MM.1S (cell line): ENCODE data around the gene PTPDC1.
"Not testable (repeated sequence)": the region's sequence is repeated elsewhere in the genome, so short reads cannot be mapped to it uniquely, and the experiment has no call there.

Source experiments
- DNase-seq: peaks from one replicate; pipeline ENCODE4 v3.0.0-alpha.2; 2015
- H2AFZ ChIP-seq: fragments of 300-600 bp; sonication (generic); 2 replicates; pipeline ENCODE4 v1.6.0; 2016; ENCODE audit warnings: antibody characterized with exemption, low read length
- H3F3A ChIP-seq: fragments of 300-600 bp; sonication (generic); 2 replicates; pipeline ENCODE4 v1.6.1; 2016; ENCODE audit warnings: mild to moderate bottlenecking, antibody characterized with exemption, low read length, moderate library complexity, mixed read lengths; ENCODE audit not compliant: insufficient read depth
- H3K27ac ChIP-seq: fragments of 300-600 bp; sonication (generic); 2 replicates; pipeline ENCODE4 v1.5.1; 2016; ENCODE audit warnings: mild to moderate bottlenecking, low read length
- H3K27me3 ChIP-seq: fragments of 300-600 bp; sonication (generic); replicated peaks from 2 replicates; pipeline ENCODE4 v1.6.0; 2016; ENCODE audit warnings: low read length; ENCODE audit not compliant: insufficient read depth
- H3K36me3 ChIP-seq: fragments of 300-600 bp; sonication (generic); replicated peaks from 2 replicates; pipeline ENCODE4 v1.6.1; 2016; ENCODE audit warnings: mild to moderate bottlenecking, low read length, mixed read lengths; ENCODE audit not compliant: insufficient read depth
- H3K4me1 ChIP-seq: fragments of 300-600 bp; sonication (generic); 2 replicates; pipeline ENCODE4 v1.6.1; 2016; ENCODE audit warnings: low read length, mixed read lengths
- H3K4me2 ChIP-seq: fragments of 300-600 bp; sonication (generic); 2 replicates; pipeline ENCODE4 v1.6.0; 2016; ENCODE audit warnings: low read depth, low read length
- H3K4me3 ChIP-seq: fragments of 300-600 bp; sonication (generic); 2 replicates; pipeline ENCODE4 v1.5.1; 2016; ENCODE audit warnings: low read length, mixed read lengths
- H3K79me2 ChIP-seq: fragments of 300-600 bp; sonication (generic); 2 replicates; pipeline ENCODE4 v1.6.1; 2016; ENCODE audit warnings: mixed run types, low read length, mixed read lengths
- H3K9ac ChIP-seq: fragments of 300-600 bp; sonication (generic); 2 replicates; pipeline ENCODE4 v1.6.1; 2016; ENCODE audit warnings: low read length, mixed read lengths
- H3K9me2 ChIP-seq: fragments of 300-600 bp; sonication (generic); replicated peaks from 2 replicates; pipeline ENCODE4 v1.6.1; 2016; ENCODE audit warnings: mild to moderate bottlenecking, low read length, mixed read lengths; ENCODE audit not compliant: insufficient read depth
- H3K9me3 ChIP-seq: fragments of 300-600 bp; sonication (generic); replicated peaks from 2 replicates; pipeline ENCODE4 v1.6.1; 2016; ENCODE audit warnings: mild to moderate bottlenecking, low read length, mixed read lengths; ENCODE audit not compliant: insufficient read depth
- H4K20me1 ChIP-seq: fragments of 300-600 bp; sonication (generic); 2 replicates; pipeline ENCODE4 v1.6.1; 2016; ENCODE audit warnings: mild to moderate bottlenecking, low read length, moderate library complexity, mixed read lengths; ENCODE audit not compliant: insufficient read depth
- CTCF ChIP-seq: fragments of 300-600 bp; sonication (generic); IDR thresholded peaks from 2 replicates; pipeline ENCODE4 v1.5.1; 2016; ENCODE audit warnings: antibody characterized with exemption, low read length, mixed read lengths
- EZH2 ChIP-seq: fragments of 300-600 bp; sonication (generic); optimal IDR thresholded peaks from 2 replicates; pipeline ENCODE3; 2017; ENCODE audit warnings: low read depth, mild to moderate bottlenecking, antibody characterized with exemption, low read length, mixed read lengths
- EZH2phosphoT487 ChIP-seq: fragments of 300-600 bp; sonication (generic); IDR thresholded peaks from 2 replicates; pipeline ENCODE4 v1.6.1; 2018; ENCODE audit warnings: antibody characterized with exemption, low read length

The PTPDC1 gene

GRCh38 chr9:94111446-94111845 is 27.2 kb downstream of the PTPDC1 start:
- Histone ChIP-seq H3F3A (no peaks in the 10 kb centered on the region), H3K27me3 (no peaks in the 10 kb centered on the region), H3K4me2 (no peak overlapping the region), H3K4me1 (no peaks in the 10 kb centered on the region), H3K36me3 (no peaks in the 10 kb centered on the region), H3K9ac (no peak overlapping the region), H3K4me3 (no peak overlapping the region), H4K20me1 (no peaks in the 10 kb centered on the region), H3K9me2 (no peaks in the 10 kb centered on the region), H2AFZ (no peak overlapping the region), H3K79me2 (no peaks in the 10 kb centered on the region), H3K27ac (no peak overlapping the region), H3K9me3 (no peaks in the 10 kb centered on the region)
- no peak for TF ChIP-seq CTCF
- no peak for TF ChIP-seq EZH2phosphoT487
- no peak for TF ChIP-seq EZH2
- DNase-seq: no peak

- no peaks in the 10 kb centered on the region for H3K4me1 ChIP-seq
- no peaks in the 10 kb centered on the region for H3K36me3 ChIP-seq
- no peaks in the 10 kb centered on the region for H3K9me2 ChIP-seq
- no peak overlapping the region for H3K4me2 ChIP-seq
- H2AFZ ChIP-seq: no peak overlapping the region
- no peak overlapping the region for H3K4me3 ChIP-seq
- no peaks in the 10 kb centered on the region for H3K27me3 ChIP-seq
- H3K9me3 ChIP-seq: no peaks in the 10 kb centered on the region
- H3F3A ChIP-seq: no peaks in the 10 kb centered on the region
- no peaks in the 10 kb centered on the region for H4K20me1 ChIP-seq
- TF ChIP-seq CTCF (no peak), EZH2phosphoT487 (no peak), EZH2 (no peak)
- no peak overlapping the region for H3K9ac ChIP-seq
- H3K79me2 ChIP-seq: no peaks in the 10 kb centered on the region
- DNase-seq: no peak
- H3K27ac ChIP-seq: no peak overlapping the region
These were observed 28.6 kb downstream of the PTPDC1 start for GRCh38 chr9:94112716-94113465.

DNA sequence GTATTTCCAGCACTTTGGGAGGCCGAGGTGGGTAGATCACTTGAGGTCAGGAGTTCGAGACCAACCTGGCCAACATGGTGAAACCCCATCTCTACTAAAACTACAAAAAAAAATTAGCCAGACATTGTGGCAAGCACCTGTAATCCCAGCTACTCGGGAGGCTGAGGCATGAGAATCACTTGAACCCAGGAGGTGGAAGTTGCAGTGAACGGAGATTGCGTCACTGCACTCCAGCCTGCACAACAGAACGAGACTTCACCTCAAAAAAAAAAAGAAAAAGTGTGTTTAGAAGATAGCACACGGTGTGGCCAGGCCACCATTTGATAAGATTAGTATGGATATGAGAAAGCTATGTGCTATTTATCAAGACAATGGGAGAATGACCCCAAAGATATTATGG is 35.8 kb downstream of the PTPDC1 start:
- H3K9me3 ChIP-seq, H3K36me3 ChIP-seq, H3K9me2 ChIP-seq, H3K27ac ChIP-seq, H4K20me1 ChIP-seq, H3K9ac ChIP-seq, H3F3A ChIP-seq, H3K4me1 ChIP-seq, DNase-seq, H3K4me2 ChIP-seq, H3K79me2 ChIP-seq, H2AFZ ChIP-seq, H3K27me3 ChIP-seq, H3K4me3 ChIP-seq: not testable (repeated sequence)

GRCh38 chr9:94120854-94121376 is 36.7 kb downstream of the PTPDC1 start:
- H4K20me1 ChIP-seq: no peaks in the 10 kb centered on the region
- H3K9ac ChIP-seq: no peak overlapping the region
- H3K9me3 ChIP-seq: no peaks in the 10 kb centered on the region
- no peaks in the 10 kb centered on the region for H3F3A ChIP-seq
- H2AFZ ChIP-seq: no peak overlapping the region
- no peak overlapping the region for H3K4me3 ChIP-seq
- DNase-seq: no peak
- H3K4me1 ChIP-seq: no peaks in the 10 kb centered on the region
- no peak overlapping the region for H3K27ac ChIP-seq
- H3K27me3 ChIP-seq: no peaks in the 10 kb centered on the region
- H3K36me3 ChIP-seq: no peaks in the 10 kb centered on the region
- no peaks in the 10 kb centered on the region for H3K9me2 ChIP-seq
- no peak for TF ChIP-seq EZH2
- TF ChIP-seq CTCF: no peak
- no peak for TF ChIP-seq EZH2phosphoT487
- no peaks in the 10 kb centered on the region for H3K79me2 ChIP-seq
- H3K4me2 ChIP-seq: no peak overlapping the region
